HepG2 (cell line): ENCODE measurements around the gene PXMP4. TPM values are rescaled to one million over a fixed set of nuclear protein-coding genes. Genes with fewer than 3 reads are reported as not detected.

Experiments
- ATAD3A ChIP-seq: sonication (generic); formaldehyde crosslinking; IDR thresholded peaks from 2 replicates; pipeline ENCODE4 v1.4.0; 2020; ENCODE audit warnings: missing genetic modification reagents
- BCL6 ChIP-seq: IDR thresholded peaks from 2 replicates; pipeline ENCODE4 v1.6.1; 2016; ENCODE audit warnings: missing genetic modification reagents, missing compliant biosample characterization
- RBAK ChIP-seq: sonication (generic); formaldehyde crosslinking; IDR thresholded peaks from 2 replicates; pipeline ENCODE4 v1.5.1; 2020; ENCODE audit warnings: mild to moderate bottlenecking, missing genetic modification reagents
- ZEB1 ChIP-seq: IDR thresholded peaks from 2 replicates; pipeline ENCODE4 v1.6.1; 2012; ENCODE audit warnings: mild to moderate bottlenecking, low read depth, inconsistent platforms; ENCODE audit not compliant: insufficient replicate concordance
- ZNF569 ChIP-seq: sonication (generic); formaldehyde crosslinking; IDR thresholded peaks from 2 replicates; pipeline ENCODE4 v1.5.0; 2020; ENCODE audit warnings: mild to moderate bottlenecking, missing genetic modification reagents, moderate library complexity, borderline replicate concordance
- ZNF672 ChIP-seq: sonication (generic); formaldehyde crosslinking; IDR thresholded peaks from 2 replicates; pipeline ENCODE4 v1.8.1; 2022; ENCODE audit warnings: missing genetic modification reagents
- polyA plus RNA-seq, 8 experiments: library from polyadenylated mRNA; depleted of rRNA in 3 of 8; stranded (reverse) in 7 of 8; unstranded in 1 of 8; fragments of >200 nt; fragmentation: Illumina TruSeq in 4 of 8; extraction: Trizol in 4 of 8; gene quantifications; 2 replicates each; pipeline versions ENCODE4 v1.2.1 to v1.2.3, GENCODE V29; 2011 to 2016; ENCODE audit warnings: low read depth in 4 of 8, missing spikeins in 1 of 8, mixed read lengths in 1 of 8; ENCODE audit not compliant: insufficient read depth in 1 of 8
- total RNA-seq, 5 experiments: library from RNA; depleted of rRNA; stranded (reverse); fragments of >200 nt; fragmentation: Illumina TruSeq; extraction: Trizol; gene quantifications; 2 replicates each; pipeline ENCODE4 v1.2.3, GENCODE V29; 2016; ENCODE audit warnings: low read depth in 1 of 5
- TF ChIP-seq, protein P1 (sequence below): sonication (generic); formaldehyde crosslinking; IDR thresholded peaks from 2 replicates; pipeline ENCODE4 v1.5.1; 2020; ENCODE audit warnings: missing genetic modification reagents, mild to moderate bottlenecking, borderline replicate concordance
- TF ChIP-seq, protein P2 (sequence below): sonication (generic); formaldehyde crosslinking; conservative IDR thresholded peaks from 2 replicates; pipeline ENCODE4 v1.8.0; 2022; ENCODE audit warnings: low read depth, missing genetic modification reagents
- TF ChIP-seq, protein P3 (sequence below): sonication (generic); formaldehyde crosslinking; IDR thresholded peaks from 2 replicates; pipeline ENCODE4 v1.9.0; 2022; ENCODE audit warnings: low read depth, missing genetic modification reagents
- TF ChIP-seq, protein P4 (sequence below): sonication (generic); formaldehyde crosslinking; IDR thresholded peaks from 2 replicates; pipeline ENCODE4 v1.4.0; 2020; ENCODE audit warnings: low read depth, missing genetic modification reagents
- TF ChIP-seq, protein P5 (sequence below): sonication (generic); formaldehyde crosslinking; conservative IDR thresholded peaks from 2 replicates; pipeline ENCODE4 v1.4.0; 2020; ENCODE audit warnings: missing genetic modification reagents
- TF ChIP-seq, protein P6 (sequence below): sonication (generic); formaldehyde crosslinking; IDR thresholded peaks from 2 replicates; pipeline ENCODE4 v1.5.0; 2020; ENCODE audit warnings: missing genetic modification reagents
- TF ChIP-seq, protein P7 (sequence below): sonication (generic); formaldehyde crosslinking; IDR thresholded peaks from 2 replicates; pipeline ENCODE4 v1.4.0; 2020; ENCODE audit warnings: missing genetic modification reagents

PXMP4 gene
- total and polyA plus RNA-seq, 2 of the 13 experiments (the other 11 are each of a cell fraction or from before 2014, with no cell fraction given) = not detected

DNA sequence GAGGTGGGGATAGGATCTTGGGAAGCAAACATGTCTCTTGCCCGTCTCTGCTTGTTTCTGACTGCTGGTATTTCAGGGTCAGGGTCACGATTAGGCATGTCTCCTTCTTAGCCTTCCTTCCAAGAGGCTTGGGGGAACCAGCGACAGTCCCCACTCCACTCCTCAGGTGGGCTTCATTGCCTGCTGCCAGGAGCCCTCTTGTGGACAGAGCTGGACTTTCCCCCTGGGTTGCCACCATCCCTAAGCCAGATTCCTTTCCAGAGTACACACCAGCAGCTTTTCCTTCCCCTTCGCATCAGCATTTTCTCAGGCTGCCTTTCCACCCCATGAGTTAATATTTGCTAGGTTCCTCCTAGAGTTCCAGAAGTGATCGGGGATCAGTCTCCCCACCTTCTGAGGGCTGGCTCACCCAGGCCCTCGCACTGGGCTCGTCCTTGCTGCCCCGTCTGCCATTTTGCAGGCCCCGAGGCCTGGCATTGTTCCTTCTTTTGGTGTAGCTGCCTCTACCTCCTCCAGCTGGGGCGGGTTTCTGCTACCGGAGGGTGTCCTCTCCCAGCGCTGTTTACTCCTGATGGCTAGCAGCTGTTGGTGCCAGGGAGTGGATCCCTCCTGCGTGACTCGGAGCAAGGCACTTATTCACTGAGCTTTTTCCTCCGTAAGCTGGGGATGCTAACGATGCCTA is 66.8 kb downstream of the PXMP4 start (continued):
- TF ChIP-seq, protein P1, sequence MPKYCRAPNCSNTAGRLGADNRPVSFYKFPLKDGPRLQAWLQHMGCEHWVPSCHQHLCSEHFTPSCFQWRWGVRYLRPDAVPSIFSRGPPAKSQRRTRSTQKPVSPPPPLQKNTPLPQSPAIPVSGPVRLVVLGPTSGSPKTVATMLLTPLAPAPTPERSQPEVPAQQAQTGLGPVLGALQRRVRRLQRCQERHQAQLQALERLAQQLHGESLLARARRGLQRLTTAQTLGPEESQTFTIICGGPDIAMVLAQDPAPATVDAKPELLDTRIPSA (CRISPR knock-in tag) = no peak
- TF ChIP-seq ZEB1 (no peak), ATAD3A (CRISPR knock-in tag) (no peak), ZNF569 (CRISPR knock-in tag) (no peak), RBAK (no peak), ZNF672 (no peak), BCL6 (no peak)
- TF ChIP-seq, protein P2, sequence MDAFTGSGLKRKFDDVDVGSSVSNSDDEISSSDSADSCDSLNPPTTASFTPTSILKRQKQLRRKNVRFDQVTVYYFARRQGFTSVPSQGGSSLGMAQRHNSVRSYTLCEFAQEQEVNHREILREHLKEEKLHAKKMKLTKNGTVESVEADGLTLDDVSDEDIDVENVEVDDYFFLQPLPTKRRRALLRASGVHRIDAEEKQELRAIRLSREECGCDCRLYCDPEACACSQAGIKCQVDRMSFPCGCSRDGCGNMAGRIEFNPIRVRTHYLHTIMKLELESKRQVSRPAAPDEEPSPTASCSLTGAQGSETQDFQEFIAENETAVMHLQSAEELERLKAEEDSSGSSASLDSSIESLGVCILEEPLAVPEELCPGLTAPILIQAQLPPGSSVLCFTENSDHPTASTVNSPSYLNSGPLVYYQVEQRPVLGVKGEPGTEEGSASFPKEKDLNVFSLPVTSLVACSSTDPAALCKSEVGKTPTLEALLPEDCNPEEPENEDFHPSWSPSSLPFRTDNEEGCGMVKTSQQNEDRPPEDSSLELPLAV = no peak
- TF ChIP-seq, protein P3, sequence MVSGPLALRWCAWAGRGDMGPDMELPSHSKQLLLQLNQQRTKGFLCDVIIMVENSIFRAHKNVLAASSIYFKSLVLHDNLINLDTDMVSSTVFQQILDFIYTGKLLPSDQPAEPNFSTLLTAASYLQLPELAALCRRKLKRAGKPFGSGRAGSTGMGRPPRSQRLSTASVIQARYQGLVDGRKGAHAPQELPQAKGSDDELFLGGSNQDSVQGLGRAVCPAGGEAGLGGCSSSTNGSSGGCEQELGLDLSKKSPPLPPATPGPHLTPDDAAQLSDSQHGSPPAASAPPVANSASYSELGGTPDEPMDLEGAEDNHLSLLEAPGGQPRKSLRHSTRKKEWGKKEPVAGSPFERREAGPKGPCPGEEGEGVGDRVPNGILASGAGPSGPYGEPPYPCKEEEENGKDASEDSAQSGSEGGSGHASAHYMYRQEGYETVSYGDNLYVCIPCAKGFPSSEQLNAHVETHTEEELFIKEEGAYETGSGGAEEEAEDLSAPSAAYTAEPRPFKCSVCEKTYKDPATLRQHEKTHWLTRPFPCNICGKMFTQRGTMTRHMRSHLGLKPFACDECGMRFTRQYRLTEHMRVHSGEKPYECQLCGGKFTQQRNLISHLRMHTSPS (CRISPR knock-in tag) = no peak
- TF ChIP-seq, protein P4, sequence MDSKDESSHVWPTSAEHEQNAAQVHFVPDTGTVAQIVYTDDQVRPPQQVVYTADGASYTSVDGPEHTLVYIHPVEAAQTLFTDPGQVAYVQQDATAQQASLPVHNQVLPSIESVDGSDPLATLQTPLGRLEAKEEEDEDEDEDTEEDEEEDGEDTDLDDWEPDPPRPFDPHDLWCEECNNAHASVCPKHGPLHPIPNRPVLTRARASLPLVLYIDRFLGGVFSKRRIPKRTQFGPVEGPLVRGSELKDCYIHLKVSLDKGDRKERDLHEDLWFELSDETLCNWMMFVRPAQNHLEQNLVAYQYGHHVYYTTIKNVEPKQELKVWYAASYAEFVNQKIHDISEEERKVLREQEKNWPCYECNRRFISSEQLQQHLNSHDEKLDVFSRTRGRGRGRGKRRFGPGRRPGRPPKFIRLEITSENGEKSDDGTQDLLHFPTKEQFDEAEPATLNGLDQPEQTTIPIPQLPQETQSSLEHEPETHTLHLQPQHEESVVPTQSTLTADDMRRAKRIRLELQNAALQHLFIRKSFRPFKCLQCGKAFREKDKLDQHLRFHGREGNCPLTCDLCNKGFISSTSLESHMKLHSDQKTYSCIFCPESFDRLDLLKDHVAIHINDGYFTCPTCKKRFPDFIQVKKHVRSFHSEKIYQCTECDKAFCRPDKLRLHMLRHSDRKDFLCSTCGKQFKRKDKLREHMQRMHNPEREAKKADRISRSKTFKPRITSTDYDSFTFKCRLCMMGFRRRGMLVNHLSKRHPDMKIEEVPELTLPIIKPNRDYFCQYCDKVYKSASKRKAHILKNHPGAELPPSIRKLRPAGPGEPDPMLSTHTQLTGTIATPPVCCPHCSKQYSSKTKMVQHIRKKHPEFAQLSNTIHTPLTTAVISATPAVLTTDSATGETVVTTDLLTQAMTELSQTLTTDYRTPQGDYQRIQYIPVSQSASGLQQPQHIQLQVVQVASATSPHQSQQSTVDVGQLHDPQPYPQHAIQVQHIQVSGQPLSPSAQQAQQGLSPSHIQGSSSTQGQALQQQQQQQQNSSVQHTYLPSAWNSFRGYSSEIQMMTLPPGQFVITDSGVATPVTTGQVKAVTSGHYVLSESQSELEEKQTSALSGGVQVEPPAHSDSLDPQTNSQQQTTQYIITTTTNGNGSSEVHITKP = no peak
- TF ChIP-seq, protein P5, sequence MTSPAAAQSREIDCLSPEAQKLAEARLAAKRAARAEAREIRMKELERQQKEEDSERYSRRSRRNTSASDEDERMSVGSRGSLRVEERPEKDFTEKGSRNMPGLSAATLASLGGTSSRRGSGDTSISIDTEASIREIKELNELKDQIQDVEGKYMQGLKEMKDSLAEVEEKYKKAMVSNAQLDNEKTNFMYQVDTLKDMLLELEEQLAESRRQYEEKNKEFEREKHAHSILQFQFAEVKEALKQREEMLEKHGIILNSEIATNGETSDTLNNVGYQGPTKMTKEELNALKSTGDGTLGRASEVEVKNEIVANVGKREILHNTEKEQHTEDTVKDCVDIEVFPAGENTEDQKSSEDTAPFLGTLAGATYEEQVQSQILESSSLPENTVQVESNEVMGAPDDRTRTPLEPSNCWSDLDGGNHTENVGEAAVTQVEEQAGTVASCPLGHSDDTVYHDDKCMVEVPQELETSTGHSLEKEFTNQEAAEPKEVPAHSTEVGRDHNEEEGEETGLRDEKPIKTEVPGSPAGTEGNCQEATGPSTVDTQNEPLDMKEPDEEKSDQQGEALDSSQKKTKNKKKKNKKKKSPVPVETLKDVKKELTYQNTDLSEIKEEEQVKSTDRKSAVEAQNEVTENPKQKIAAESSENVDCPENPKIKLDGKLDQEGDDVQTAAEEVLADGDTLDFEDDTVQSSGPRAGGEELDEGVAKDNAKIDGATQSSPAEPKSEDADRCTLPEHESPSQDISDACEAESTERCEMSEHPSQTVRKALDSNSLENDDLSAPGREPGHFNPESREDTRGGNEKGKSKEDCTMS (CRISPR knock-in tag) = no peak
- TF ChIP-seq, protein P6, sequence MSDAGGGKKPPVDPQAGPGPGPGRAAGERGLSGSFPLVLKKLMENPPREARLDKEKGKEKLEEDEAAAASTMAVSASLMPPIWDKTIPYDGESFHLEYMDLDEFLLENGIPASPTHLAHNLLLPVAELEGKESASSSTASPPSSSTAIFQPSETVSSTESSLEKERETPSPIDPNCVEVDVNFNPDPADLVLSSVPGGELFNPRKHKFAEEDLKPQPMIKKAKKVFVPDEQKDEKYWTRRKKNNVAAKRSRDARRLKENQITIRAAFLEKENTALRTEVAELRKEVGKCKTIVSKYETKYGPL = no peak
- TF ChIP-seq, protein P7, sequence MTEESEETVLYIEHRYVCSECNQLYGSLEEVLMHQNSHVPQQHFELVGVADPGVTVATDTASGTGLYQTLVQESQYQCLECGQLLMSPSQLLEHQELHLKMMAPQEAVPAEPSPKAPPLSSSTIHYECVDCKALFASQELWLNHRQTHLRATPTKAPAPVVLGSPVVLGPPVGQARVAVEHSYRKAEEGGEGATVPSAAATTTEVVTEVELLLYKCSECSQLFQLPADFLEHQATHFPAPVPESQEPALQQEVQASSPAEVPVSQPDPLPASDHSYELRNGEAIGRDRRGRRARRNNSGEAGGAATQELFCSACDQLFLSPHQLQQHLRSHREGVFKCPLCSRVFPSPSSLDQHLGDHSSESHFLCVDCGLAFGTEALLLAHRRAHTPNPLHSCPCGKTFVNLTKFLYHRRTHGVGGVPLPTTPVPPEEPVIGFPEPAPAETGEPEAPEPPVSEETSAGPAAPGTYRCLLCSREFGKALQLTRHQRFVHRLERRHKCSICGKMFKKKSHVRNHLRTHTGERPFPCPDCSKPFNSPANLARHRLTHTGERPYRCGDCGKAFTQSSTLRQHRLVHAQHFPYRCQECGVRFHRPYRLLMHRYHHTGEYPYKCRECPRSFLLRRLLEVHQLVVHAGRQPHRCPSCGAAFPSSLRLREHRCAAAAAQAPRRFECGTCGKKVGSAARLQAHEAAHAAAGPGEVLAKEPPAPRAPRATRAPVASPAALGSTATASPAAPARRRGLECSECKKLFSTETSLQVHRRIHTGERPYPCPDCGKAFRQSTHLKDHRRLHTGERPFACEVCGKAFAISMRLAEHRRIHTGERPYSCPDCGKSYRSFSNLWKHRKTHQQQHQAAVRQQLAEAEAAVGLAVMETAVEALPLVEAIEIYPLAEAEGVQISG = peak; percentile 55
